HG03439 (cell line): ENCODE results near the gene RAB41.
"Not testable (repeated sequence)": the region's sequence is repeated elsewhere in the genome, so short reads cannot be mapped to it uniquely, and the experiment has no call there.

Source experiments
- ATAC-seq: cut with Tn5 transposase; IDR thresholded peaks from one replicate; pipeline ENCODE4 v1.9.1; 2021; ENCODE audit warnings: mild to moderate bottlenecking, moderate library complexity; ENCODE audit not compliant: unreplicated experiment

RAB41 gene

DNA sequence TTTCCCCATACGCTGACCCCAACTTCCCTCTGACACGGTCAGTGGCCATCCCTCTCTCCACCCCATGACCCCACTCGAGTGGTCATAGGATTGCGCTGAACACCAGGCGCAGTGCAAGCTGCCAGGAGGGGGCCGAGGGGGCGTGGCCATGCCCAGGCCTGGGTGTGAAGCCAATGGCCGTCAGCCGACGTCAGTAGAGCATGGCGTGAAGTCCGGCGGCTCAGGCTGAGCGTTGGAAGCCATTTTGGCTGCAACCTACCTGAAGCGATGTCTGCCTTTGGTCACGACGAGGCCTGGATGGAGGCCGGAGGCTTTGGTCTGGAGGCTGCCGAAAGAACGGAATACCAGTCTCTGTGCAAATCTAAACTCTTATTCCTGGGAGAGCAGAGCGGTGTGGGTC lies at the start of gene RAB41:
RAB41 (plus strand) TSS at position 222 of the 400 bp plus-strand sequence; CDS start at position 268, 46 bp downstream.
- ATAC-seq = no peak

GRCh38 chrX:70234355-70234754 lies 47.6 kb upstream of the RAB41 start, which contains the start of gene AWAT1:
TSS of gene AWAT1 (plus strand) at chrX:70234655. CDS start at chrX:70234696, 41 bp downstream.
- no peak for ATAC-seq

DNA sequence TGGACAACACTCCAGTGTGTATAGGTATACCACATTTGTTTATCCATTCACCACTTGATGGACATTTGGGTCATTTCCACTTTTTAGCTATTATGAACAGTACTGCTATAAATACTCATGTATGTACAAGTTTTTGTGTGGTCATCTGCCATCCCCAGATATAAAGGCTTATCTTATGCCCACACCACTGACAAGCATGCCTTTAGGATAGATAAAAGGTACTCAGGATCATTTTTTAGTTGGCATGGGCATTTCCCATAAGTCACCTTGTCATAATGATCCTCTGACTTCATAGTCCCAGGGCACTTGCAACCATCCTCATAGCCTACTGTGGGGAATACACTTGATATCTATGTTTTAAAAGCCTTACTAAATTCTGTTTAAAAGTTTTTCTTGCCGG lies 41.2 kb upstream of the RAB41 start:
- no peak for ATAC-seq

- ATAC-seq = no peak
These were observed 40.5 kb upstream of the RAB41 start for GRCh38 chrX:70241501-70241900.

GRCh38 chrX:70243601-70244000 lies 38.4 kb upstream of the RAB41 start:
- not testable (repeated sequence) for ATAC-seq

- no peak for ATAC-seq
These were observed 37.1 kb upstream of the RAB41 start for GRCh38 chrX:70244881-70245280.

GRCh38 chrX:70247252-70247651 lies 34.7 kb upstream of the RAB41 start:
- ATAC-seq = no peak

GRCh38 chrX:70252491-70252890 lies 29.5 kb upstream of the RAB41 start:
- no peak for ATAC-seq

DNA sequence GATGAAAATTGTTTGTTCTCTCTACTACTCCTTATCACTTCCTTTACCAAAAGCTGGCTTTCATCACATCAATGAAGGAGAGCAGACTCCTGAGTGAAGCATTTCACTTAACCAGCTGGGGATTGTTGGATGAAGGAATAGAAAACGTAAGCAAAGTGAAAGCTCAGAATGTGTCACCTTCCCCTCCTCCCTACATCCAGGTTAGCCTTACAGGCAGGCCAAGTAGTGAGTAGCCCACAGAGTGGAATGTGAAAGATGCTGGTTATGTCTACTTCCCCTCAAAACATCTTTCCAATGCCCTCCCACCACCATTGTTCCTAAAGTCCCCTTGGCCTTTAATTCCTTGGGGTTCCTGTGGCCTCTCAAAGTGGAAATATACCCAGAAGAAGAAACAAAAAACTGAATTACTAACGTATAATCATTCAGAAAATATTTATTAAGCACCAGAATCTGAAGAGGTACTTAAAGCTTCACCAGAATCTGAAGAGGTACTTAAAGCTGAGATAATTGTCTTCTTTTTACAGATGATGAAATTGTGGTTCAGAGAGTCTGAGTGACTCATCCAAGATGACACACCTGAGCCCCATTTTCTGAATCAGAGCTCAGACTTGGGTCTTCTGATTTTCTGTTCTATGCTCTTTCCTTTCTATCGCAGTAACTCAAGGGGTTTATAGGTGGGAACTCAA lies 28.5 kb upstream of the RAB41 start:
- ATAC-seq = no peak

- ATAC-seq = no peak
These were observed 27.9 kb upstream of the RAB41 start for GRCh38 chrX:70254063-70254400.

GRCh38 chrX:70254909-70255308 lies 27.1 kb upstream of the RAB41 start:
- ATAC-seq = no peak

GRCh38 chrX:70255452-70255851 lies 26.5 kb upstream of the RAB41 start:
- ATAC-seq = no peak

- no peak for ATAC-seq
These were observed 24.3 kb upstream of the RAB41 start for GRCh38 chrX:70257423-70258288.

DNA sequence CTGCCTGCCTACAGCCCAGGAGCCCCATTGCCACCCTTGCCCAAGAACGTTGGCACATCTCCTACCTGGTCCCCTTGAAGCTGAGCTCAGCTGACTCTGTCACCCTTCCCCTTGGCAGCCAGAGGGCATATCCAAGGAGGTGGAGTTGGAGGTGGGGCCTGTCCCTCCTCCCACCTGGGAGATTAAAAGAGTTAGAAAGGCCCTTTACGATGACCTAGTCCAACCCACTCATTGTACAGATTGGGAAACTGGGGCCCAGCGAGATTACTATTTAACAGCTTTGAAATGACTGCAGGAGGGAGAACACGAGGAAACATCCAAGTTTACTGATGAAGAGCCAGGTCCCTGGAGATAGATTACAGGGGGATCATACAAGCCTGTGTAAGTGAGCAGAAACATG lies 21.9 kb upstream of the RAB41 start, which contains the start of gene P2RY4:
P2RY4 (minus strand) TSS at position 101 of the 400 bp plus-strand sequence. CDS start 580 bp downstream, outside the sequence.
- no peak for ATAC-seq

GRCh38 chrX:70262952-70263567 lies 18.9 kb upstream of the RAB41 start:
- peak; percentile 58 for ATAC-seq

DNA sequence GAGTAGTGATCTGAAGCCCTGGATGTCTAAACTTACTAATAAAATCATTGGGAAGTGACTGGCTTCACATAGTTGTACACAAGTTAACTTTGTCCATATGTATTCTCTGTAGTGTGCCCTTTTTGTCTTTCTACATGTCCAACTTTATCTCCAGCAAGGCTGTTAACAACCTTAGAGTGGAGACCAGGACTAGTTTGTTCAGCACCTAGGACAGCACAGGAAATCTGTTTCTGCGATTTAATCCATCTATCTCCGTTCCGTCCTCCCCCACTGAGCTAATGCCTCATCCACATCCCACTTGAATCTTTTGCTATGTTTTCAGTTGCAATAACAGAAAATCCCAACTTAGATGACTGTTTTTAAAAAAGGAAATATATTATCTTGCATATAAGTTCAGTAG lies 17.2 kb upstream of the RAB41 start:
- no peak for ATAC-seq

DNA sequence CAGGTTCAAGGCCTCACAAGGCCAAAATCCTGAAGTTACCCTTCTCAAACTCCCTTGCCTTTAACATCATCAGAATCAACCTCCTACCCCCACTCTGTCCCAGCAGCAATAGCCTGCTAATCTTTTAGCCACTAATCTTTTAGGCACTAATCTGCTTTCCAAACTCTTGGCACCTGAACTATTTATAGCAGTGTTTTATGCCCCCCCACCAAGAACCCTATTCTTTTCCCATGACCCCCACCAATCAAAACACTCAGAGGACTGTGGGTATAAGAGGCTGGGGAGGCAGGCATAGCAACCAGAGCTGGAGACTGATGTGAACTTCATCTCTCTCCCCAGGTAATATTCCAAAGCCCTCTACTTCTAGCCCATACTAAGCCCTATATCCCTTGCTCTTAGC lies 13.9 kb upstream of the RAB41 start, which contains the start of gene ARR3:
ARR3 (plus strand) TSS at position 301 of the 400 bp plus-strand sequence. CDS start 1,052 bp downstream, outside the sequence.
- no peak for ATAC-seq

GRCh38 chrX:70274029-70274428 lies 7.9 kb upstream of the RAB41 start:
- ATAC-seq = not testable (repeated sequence)

DNA sequence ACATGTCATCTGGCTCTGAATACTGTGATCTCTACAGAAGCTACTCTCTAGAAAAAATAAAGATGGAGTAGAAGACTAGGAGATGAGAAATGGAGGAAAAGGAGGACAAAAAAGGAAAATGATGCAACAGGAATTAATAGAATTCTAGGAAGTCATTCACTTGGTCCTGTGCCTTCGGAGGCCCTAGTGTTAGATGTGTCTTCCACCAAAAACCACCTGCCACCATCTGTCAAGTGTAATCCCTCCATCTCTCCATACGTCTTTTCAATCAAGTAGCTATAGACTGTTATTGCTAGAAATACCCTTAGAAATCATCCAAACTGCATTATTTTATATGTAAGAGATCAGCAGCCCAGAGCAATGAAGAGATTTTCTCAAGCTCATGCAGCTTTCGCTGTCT lies 2.9 kb upstream of the RAB41 start:
- ATAC-seq = no peak

DNA sequence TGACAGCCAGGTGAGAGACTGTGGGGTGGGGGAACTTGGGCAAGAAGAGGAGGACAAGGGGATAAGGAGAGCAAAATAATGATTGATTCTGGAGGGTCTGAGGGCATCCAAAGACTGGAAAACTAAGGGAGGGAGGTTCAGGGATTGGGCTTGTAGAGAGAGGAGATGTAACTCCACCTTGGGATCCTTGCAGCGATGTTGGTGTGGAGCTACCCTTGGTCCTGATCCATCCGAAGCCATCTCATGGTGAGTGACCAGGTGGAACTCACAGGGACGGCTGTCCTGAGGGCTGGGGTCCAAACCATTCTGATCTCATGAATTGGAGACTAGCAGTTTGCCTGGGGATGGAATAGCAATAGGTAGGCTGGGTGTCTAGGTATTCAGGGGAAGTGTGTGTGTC lies 1.4 kb upstream of the RAB41 start:
- no peak for ATAC-seq

- ATAC-seq = no peak
These were observed 7.3 kb downstream of the RAB41 start for GRCh38 chrX:70289168-70289792.
